HepG2 (cell line): Measurements from ENCODE around the gene AMBRA1. TPM values are rescaled to one million over a fixed set of nuclear protein-coding genes. Genes with fewer than 3 reads are reported as not detected.

Experiments
- BCL3 ChIP-seq: sonication (generic); formaldehyde crosslinking; IDR thresholded peaks from 2 replicates; pipeline ENCODE4 v1.5.1; 2020; ENCODE audit warnings: mild to moderate bottlenecking, missing genetic modification reagents, moderate library complexity
- GTF2F1 ChIP-seq: fragments of 150-350 bp; IDR thresholded peaks from 2 replicates; pipeline ENCODE4 v1.6.1; 2014; ENCODE audit warnings: low read length
- JDP2 ChIP-seq: sonication (generic); formaldehyde crosslinking; IDR thresholded peaks from 2 replicates; pipeline ENCODE4 v1.8.1; 2022; ENCODE audit warnings: missing genetic modification reagents, borderline replicate concordance
- KMT2A ChIP-seq: sonication (generic); formaldehyde crosslinking; IDR thresholded peaks from 2 replicates; pipeline ENCODE4 v1.4.0; 2020; ENCODE audit warnings: missing genetic modification reagents
- MNT ChIP-seq: fragments of 450-650 bp; IDR thresholded peaks from 2 replicates; pipeline ENCODE4 v1.6.1; 2016
- NR1H2 ChIP-seq: sonication (generic); formaldehyde crosslinking; IDR thresholded peaks from 2 replicates; pipeline ENCODE4 v1.8.1; 2022; ENCODE audit warnings: low read depth, missing genetic modification reagents, borderline replicate concordance
- PREB ChIP-seq: sonication (generic); formaldehyde crosslinking; IDR thresholded peaks from 2 replicates; pipeline ENCODE4 v1.4.0; 2020; ENCODE audit warnings: missing genetic modification reagents
- RBFOX2 ChIP-seq: fragments of 200-400 bp; formaldehyde crosslinking; IDR thresholded peaks from 2 replicates; pipeline ENCODE4 v1.6.1; 2017; ENCODE audit warnings: low read depth, mild to moderate bottlenecking, low read length
- SAFB2 ChIP-seq: sonication (generic); formaldehyde crosslinking; IDR thresholded peaks from 2 replicates; pipeline ENCODE4 v1.5.1; 2020; ENCODE audit warnings: missing genetic modification reagents, low read depth, mild to moderate bottlenecking, borderline replicate concordance
- SIX1 ChIP-seq: sonication (generic); formaldehyde crosslinking; IDR thresholded peaks from 2 replicates; pipeline ENCODE4 v1.4.0; 2020; ENCODE audit warnings: missing genetic modification reagents, borderline replicate concordance
- SOX13 ChIP-seq, 3 experiments: fragments of 450-650 bp in 1 of 3; sonication (generic) in 1 of 3; formaldehyde crosslinking in 1 of 3; IDR thresholded peaks in 2 of 3; conservative IDR thresholded peaks in 1 of 3; 2 replicates each; pipeline versions ENCODE4 v1.5.0 to v1.6.1; 2016 to 2020; ENCODE audit warnings: antibody characterized with exemption in 1 of 3, mild to moderate bottlenecking in 1 of 3, missing compliant biosample characterization in 1 of 3, missing genetic modification reagents in 1 of 3, moderate library complexity in 1 of 3
- SRSF9 ChIP-seq: fragments of 200-400 bp; formaldehyde crosslinking; IDR thresholded peaks from 2 replicates; pipeline ENCODE4 v1.6.1; 2018; ENCODE audit warnings: borderline replicate concordance, mild to moderate bottlenecking, low read depth, low read length; ENCODE audit not compliant: insufficient read depth, poor library complexity, severe bottlenecking
- SRY ChIP-seq: sonication (generic); formaldehyde crosslinking; IDR thresholded peaks from 2 replicates; pipeline ENCODE4 v1.8.0; 2022; ENCODE audit warnings: mild to moderate bottlenecking, missing genetic modification reagents
- ZBTB34 ChIP-seq: sonication (generic); formaldehyde crosslinking; IDR thresholded peaks from 2 replicates; pipeline ENCODE4 v1.8.0; 2022; ENCODE audit warnings: mild to moderate bottlenecking, missing genetic modification reagents
- ZFP1 ChIP-seq: IDR thresholded peaks from 2 replicates; pipeline ENCODE4 v1.6.1; 2016
- ZNF263 ChIP-seq: sonication (generic); formaldehyde crosslinking; IDR thresholded peaks from 2 replicates; pipeline ENCODE4 v1.4.0; 2020; ENCODE audit warnings: missing genetic modification reagents
- ZNF333 ChIP-seq: sonication (generic); formaldehyde crosslinking; IDR thresholded peaks from 2 replicates; pipeline ENCODE4 v1.4.0; 2020; ENCODE audit warnings: mild to moderate bottlenecking, missing genetic modification reagents, borderline replicate concordance
- ZNF790 ChIP-seq: sonication (generic); formaldehyde crosslinking; IDR thresholded peaks from 2 replicates; pipeline ENCODE4 v1.8.0; 2022; ENCODE audit warnings: missing genetic modification reagents, mild to moderate bottlenecking, borderline replicate concordance
- ZNF841 ChIP-seq: sonication (generic); formaldehyde crosslinking; IDR thresholded peaks from 2 replicates; pipeline ENCODE4 v1.8.1; 2023; ENCODE audit warnings: missing genetic modification reagents, borderline replicate concordance
- polyA plus RNA-seq, 8 experiments: library from polyadenylated mRNA; depleted of rRNA in 3 of 8; stranded (reverse) in 7 of 8; unstranded in 1 of 8; fragments of >200 nt; fragmentation: Illumina TruSeq in 4 of 8; extraction: Trizol in 4 of 8; gene quantifications; 2 replicates each; pipeline versions ENCODE4 v1.2.1 to v1.2.3, GENCODE V29; 2011 to 2016; ENCODE audit warnings: low read depth in 4 of 8, missing spikeins in 1 of 8, mixed read lengths in 1 of 8; ENCODE audit not compliant: insufficient read depth in 1 of 8
- total RNA-seq, 5 experiments: library from RNA; depleted of rRNA; stranded (reverse); fragments of >200 nt; fragmentation: Illumina TruSeq; extraction: Trizol; gene quantifications; 2 replicates each; pipeline ENCODE4 v1.2.3, GENCODE V29; 2016; ENCODE audit warnings: low read depth in 1 of 5

The AMBRA1 gene
- total and polyA plus RNA-seq, 2 of the 13 experiments (the other 11 are each of a cell fraction or from before 2014, with no cell fraction given) = 15.7 to 26.0 TPM

- peak; percentile 97 for TF ChIP-seq PREB (CRISPR knock-in tag)
- TF ChIP-seq SAFB2 (CRISPR knock-in tag) = peak; percentile 96; the same call in 1 of the 2 replicates
- TF ChIP-seq SRY (CRISPR knock-in tag) = peak; percentile 98
- TF ChIP-seq SRSF9 = no peak
- TF ChIP-seq ZNF790 = peak; percentile 97; the same call in 1 of the 2 replicates
- peak; percentile 69; the same call in 1 of the 2 replicates for TF ChIP-seq ZFP1
- TF ChIP-seq MNT = peak; percentile 30; the same call in 1 of the 2 replicates
- TF ChIP-seq ZNF263 (CRISPR knock-in tag) = peak; percentile 88
- no peak for TF ChIP-seq GTF2F1
- TF ChIP-seq JDP2 = peak; percentile 63; the same call in 1 of the 2 replicates
- peak; percentile 76; the same call in 1 of the 2 replicates for TF ChIP-seq KMT2A (CRISPR knock-in tag)
- TF ChIP-seq BCL3 (CRISPR knock-in tag) = peak; percentile 97
- TF ChIP-seq RBFOX2 = no peak
- no peak; the same call in 1 of the 2 replicates for TF ChIP-seq ZBTB34 (CRISPR knock-in tag)
- peak; percentile 92; the same call in 1 of the 2 replicates for TF ChIP-seq ZNF841
- peak; percentile 97 for TF ChIP-seq ZNF333 (CRISPR knock-in tag)
- TF ChIP-seq SIX1 (CRISPR knock-in tag) = peak; percentile 62; the same call in 1 of the 2 replicates
- no peak for TF ChIP-seq SOX13 (IDR thresholded peaks at IDR 0.05)
- peak in 1 of 2 experiments; percentile 72; a peak in 2 of 4 replicates for TF ChIP-seq SOX13 (CRISPR knock-in tag; conservative IDR thresholded peaks at IDR 0.05 in 1 of 2, IDR thresholded peaks at IDR 0.05 in 1 of 2)
- peak; percentile 84 for TF ChIP-seq NR1H2
These were observed 201.2 kb downstream of the AMBRA1 start (continued) for GRCh38 chr11:46392421-46393230.
